OCI-LY7 (cell line): Measurements from ENCODE around the gene CIAO2B. TPM values are rescaled to one million over a fixed set of nuclear protein-coding genes. Genes with fewer than 3 reads are reported as not detected.

Experiments used
- BruUV-seq: library from RNA; stranded (reverse); fragments of 400-500 nt; replicated peaks from 2 replicates; lab custom pipeline; 2021; lab: Mats Ljungman, UMichigan
- CTCF ChIA-PET: fragments of 300-600 bp; sonication (Branson Sonifier 250); formaldehyde crosslinking; loops from one replicate; lab custom pipeline; 2022; ENCODE audit warnings: antibody characterized with exemption; ENCODE audit not compliant: unreplicated experiment; lab: Charles Lee
- POLR2A ChIA-PET: fragments of 300-600 bp; sonication (Branson Sonifier 250); formaldehyde crosslinking; loops from one replicate; lab custom pipeline; 2022; ENCODE audit warnings: antibody characterized with exemption; lab: Charles Lee
- DNase-seq: peaks from one replicate; pipeline ENCODE4 v3.0.0-alpha.2; 2015; ENCODE audit warnings: low spot score
- H2AFZ ChIP-seq: fragments of 200-600 bp; sonication (generic), shearing (Covaris generic); 2 replicates; pipeline ENCODE4 v1.6.1; 2014; ENCODE audit warnings: mild to moderate bottlenecking, antibody characterized with exemption, low read length, moderate library complexity
- H3K27ac ChIP-seq: fragments of 200-600 bp; sonication (generic); 2 replicates; pipeline ENCODE4 v1.5.1; 2014; ENCODE audit warnings: mixed run types, low read depth, mild to moderate bottlenecking, moderate library complexity, low read length, inconsistent platforms; ENCODE audit not compliant: poor library complexity, severe bottlenecking
- H3K36me3 ChIP-seq: fragments of 200-600 bp; sonication (generic); 2 replicates; pipeline ENCODE4 v1.6.1; 2014; ENCODE audit warnings: mild to moderate bottlenecking, antibody characterized with exemption, low read length, moderate library complexity, mixed read lengths; ENCODE audit not compliant: insufficient read depth
- H3K4me1 ChIP-seq: fragments of 200-600 bp; sonication (generic); 2 replicates; pipeline ENCODE4 v1.5.1; 2014; ENCODE audit warnings: mild to moderate bottlenecking, low read length; ENCODE audit not compliant: insufficient read depth, poor library complexity, severe bottlenecking
- H3K4me2 ChIP-seq: fragments of 200-600 bp; sonication (generic); 2 replicates; pipeline ENCODE4 v1.6.1; 2014; ENCODE audit warnings: mild to moderate bottlenecking, low read length
- H3K4me3 ChIP-seq: fragments of 200-600 bp; sonication (generic); 2 replicates; pipeline ENCODE4 v1.5.1; 2014; ENCODE audit warnings: mild to moderate bottlenecking, low read depth, low read length; ENCODE audit not compliant: poor library complexity, severe bottlenecking
- H3K79me2 ChIP-seq: fragments of 200-600 bp; sonication (generic); 2 replicates; pipeline ENCODE4 v1.6.1; 2016; ENCODE audit warnings: low read depth, mild to moderate bottlenecking, low read length, moderate library complexity, mixed read lengths; ENCODE audit not compliant: insufficient read depth
- H3K9me2 ChIP-seq: fragments of 200-600 bp; sonication (generic); 2 replicates; pipeline ENCODE4 v1.6.1; 2016; ENCODE audit warnings: mild to moderate bottlenecking, low read length, mixed read lengths; ENCODE audit not compliant: insufficient read depth
- H3K9me3 ChIP-seq: fragments of 200-600 bp; sonication (generic); 2 replicates; pipeline ENCODE4 v1.6.1; 2014; ENCODE audit warnings: mild to moderate bottlenecking, mixed run types, low read length, mixed read lengths
- H4K20me1 ChIP-seq: fragments of 200-600 bp; sonication (generic); 2 replicates; pipeline ENCODE4 v1.6.1; 2014; ENCODE audit warnings: mild to moderate bottlenecking, antibody characterized with exemption, low read length, moderate library complexity, mixed read lengths; ENCODE audit not compliant: insufficient read depth
- CTCF ChIP-seq: fragments of 200-600 bp; sonication (generic); conservative IDR thresholded peaks from 2 replicates; pipeline ENCODE4 v1.5.1; 2014; ENCODE audit warnings: mild to moderate bottlenecking, antibody characterized with exemption, low read length, moderate library complexity, mixed read lengths
- EZH2phosphoT487 ChIP-seq: fragments of 200-600 bp; sonication (generic); IDR thresholded peaks from 2 replicates; pipeline ENCODE4 v1.6.1; 2018; ENCODE audit warnings: low read depth, borderline replicate concordance, mild to moderate bottlenecking, mixed run types, antibody characterized with exemption, low read length, moderate library complexity, mixed read lengths
- intact Hi-C: fragments of 100-400 bp; cut with micrococcal nuclease; formaldehyde crosslinking; loops from one replicate; pipeline ENCODE4 v1.10.0; 2022; ENCODE audit not compliant: unreplicated experiment
- total RNA-seq, 2 experiments: library from RNA; depleted of rRNA in 1 of 2; stranded (reverse); fragments of >200 nt in 1 of 2; shearing (Covaris generic) in 1 of 2; gene quantifications; 2 replicates each; pipeline ENCODE4 v1.2.3, GENCODE V29; 2014 to 2022

The CIAO2B gene
- total RNA-seq, 2 experiments from 2014 or later: 76.4 to 133 TPM

- POLR2A ChIA-PET: no interaction called here
- CTCF ChIA-PET: no interaction called here
- no peak overlapping the region for H2AFZ ChIP-seq
- no peak overlapping the region for H3K4me2 ChIP-seq
- H3K9me2 ChIP-seq: no peaks in the 10 kb centered on the region
- BruUV-seq: no TSS peak
- no peaks in the 10 kb centered on the region for H3K9me3 ChIP-seq
- no peaks in the 10 kb centered on the region for H3K4me1 ChIP-seq
- H3K79me2 ChIP-seq: no peaks in the 10 kb centered on the region
- DNase-seq: no peak
- no peak for TF ChIP-seq CTCF
- TF ChIP-seq EZH2phosphoT487: no peak
- no peak overlapping the region for H3K27ac ChIP-seq
- H3K4me3 ChIP-seq: no peak overlapping the region
- no peaks in the 10 kb centered on the region for H4K20me1 ChIP-seq
- intact Hi-C loops: no loop called here
- H3K36me3 ChIP-seq: peaks cover 29% of the 10 kb centered on the region
Measured at GRCh38 chr16:66890799-66891198, 43.4 kb downstream of the CIAO2B start.

GRCh38 chr16:66889622-66890021 lies 44.6 kb downstream of the CIAO2B start:
- Histone ChIP-seq H3K36me3 (peaks cover 41% of the 10 kb centered on the region), H3K79me2 (no peaks in the 10 kb centered on the region), H3K9me3 (no peaks in the 10 kb centered on the region), H3K9me2 (no peaks in the 10 kb centered on the region), H3K27ac (no peak overlapping the region), H4K20me1 (no peaks in the 10 kb centered on the region), H3K4me1 (no peaks in the 10 kb centered on the region), H3K4me3 (no peak overlapping the region), H3K4me2 (no peak overlapping the region), H2AFZ (no peak overlapping the region)
- ChIA-PET CTCF (no interaction called here), POLR2A (interaction anchor here (0.6 to 0.7 kb wide), 3 partner anchors 193 to 1259 kb away, joined by 3 read pairs; no protein-coding TSS in a partner anchor)
- intact Hi-C loops: no loop called here
- DNase-seq: no peak
- TF ChIP-seq EZH2phosphoT487 (no peak), CTCF (no peak)
- no TSS peak for BruUV-seq

GRCh38 chr16:66888647-66889615 lies 45.3 kb downstream of the CIAO2B start:
- Histone ChIP-seq H3K27ac (no peak overlapping the region), H3K79me2 (no peaks in the 10 kb centered on the region), H3K4me1 (no peaks in the 10 kb centered on the region), H3K9me2 (no peaks in the 10 kb centered on the region), H3K4me2 (no peak overlapping the region), H4K20me1 (no peaks in the 10 kb centered on the region), H3K9me3 (no peaks in the 10 kb centered on the region), H2AFZ (no peak overlapping the region), H3K36me3 (peaks cover 47% of the 10 kb centered on the region), H3K4me3 (no peak overlapping the region)
- CTCF ChIA-PET: no interaction called here
- no peak for DNase-seq
- POLR2A ChIA-PET: interaction anchor here (0.7 kb wide), 1 partner anchor 226 kb away, joined by 3 read pairs; no protein-coding TSS in a partner anchor
- intact Hi-C loops: no loop called here
- TF ChIP-seq EZH2phosphoT487 (no peak), CTCF (no peak)
- BruUV-seq: TSS peak; percentile 23
